Left ventricle myocardium superior (tissue), 1 donor: ENCODE measurements around the gene ZNRF1. TPM values are rescaled to one million over a fixed set of nuclear protein-coding genes. Genes with fewer than 3 reads are reported as not detected.
"Not testable (repeated sequence)": the region's sequence is repeated elsewhere in the genome, so short reads cannot be mapped to it uniquely, and the experiment has no call there.

Experiments
- ATAC-seq: fragments of 200-7000 bp; cut with Tn5 transposase; one replicate; pipeline ENCODE4 v1.9.1; 2020; ENCODE audit warnings: mild to moderate bottlenecking, moderate library complexity
- DNase-seq: peaks from one replicate; pipeline ENCODE4 v3.0.0-alpha.2; 2020
- intact Hi-C: fragments of 100-400 bp; cut with micrococcal nuclease; formaldehyde crosslinking; loops from one replicate; pipeline ENCODE4 v1.11.0; 2022
- total RNA-seq: library from RNA; stranded (reverse); fragmentation: NEBNext Ultra II Directional; extraction: Animal tissue kit (Norgen Biotek cat#: 25700); gene quantifications from one replicate; pipeline ENCODE4 v1.2.1, GENCODE V29; 2021
- donor health status: DM: no; HTN: yes; CAD: no; lungs with severe emphysema.

The ZNRF1 gene
- total RNA-seq, 1 donor from 2014 or later: 24.5 TPM

DNA sequence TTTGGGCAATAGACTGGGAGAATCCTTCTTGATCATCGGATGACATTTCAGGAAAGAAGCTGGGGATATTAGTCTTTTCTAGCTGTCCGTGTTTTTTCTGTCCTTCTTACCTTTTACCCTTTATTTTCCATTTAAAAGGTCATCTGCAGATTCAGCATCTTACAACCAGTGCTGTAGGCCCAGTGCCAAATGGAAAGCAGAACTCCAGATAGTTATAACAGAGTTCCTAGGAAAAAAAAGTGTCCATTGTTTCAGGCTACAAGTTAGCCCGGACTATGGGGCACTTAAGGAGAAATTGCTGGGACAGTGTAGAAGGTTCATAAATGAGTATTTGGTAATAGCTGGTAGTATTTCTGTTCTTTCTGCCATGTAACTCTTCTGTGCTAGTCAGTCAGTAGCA, 89.4 kb downstream of the ZNRF1 start:
- ATAC-seq (no peak), DNase-seq (no peak)
- intact Hi-C loops: no loop called here

DNA sequence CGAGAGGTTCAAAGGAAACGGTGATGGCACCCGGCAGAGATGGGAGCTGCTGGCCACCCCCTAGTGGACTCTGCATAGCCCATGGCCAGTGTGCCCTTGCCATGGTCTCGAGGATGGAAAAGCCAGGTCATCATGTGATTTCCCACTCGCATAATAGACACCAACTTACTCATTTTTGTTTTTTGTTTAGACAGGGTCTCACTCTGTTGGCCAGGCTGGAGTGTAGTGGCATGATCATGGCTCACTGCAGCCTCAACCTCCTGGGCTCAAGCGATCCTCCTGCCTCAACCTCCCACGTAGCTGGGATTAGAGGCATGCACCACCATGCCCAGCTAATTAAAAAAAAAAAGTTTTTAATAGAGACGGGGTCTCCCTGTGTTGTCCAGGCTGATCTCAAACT, 90.1 kb downstream of the ZNRF1 start:
- no peak for DNase-seq
- ATAC-seq: no peak
- intact Hi-C loops: no loop called here

GRCh38 chr16:75089486-75090202, 90.8 kb downstream of the ZNRF1 start:
- intact Hi-C loops: no loop called here
- DNase-seq (no peak), ATAC-seq (no peak)

- DNase-seq, ATAC-seq, intact Hi-C loops: not testable (repeated sequence)
These were observed 92.1 kb downstream of the ZNRF1 start for GRCh38 chr16:75090899-75091298.

GRCh38 chr16:75091619-75092018, 92.8 kb downstream of the ZNRF1 start:
- intact Hi-C loops, ATAC-seq, DNase-seq: not testable (repeated sequence)

DNA sequence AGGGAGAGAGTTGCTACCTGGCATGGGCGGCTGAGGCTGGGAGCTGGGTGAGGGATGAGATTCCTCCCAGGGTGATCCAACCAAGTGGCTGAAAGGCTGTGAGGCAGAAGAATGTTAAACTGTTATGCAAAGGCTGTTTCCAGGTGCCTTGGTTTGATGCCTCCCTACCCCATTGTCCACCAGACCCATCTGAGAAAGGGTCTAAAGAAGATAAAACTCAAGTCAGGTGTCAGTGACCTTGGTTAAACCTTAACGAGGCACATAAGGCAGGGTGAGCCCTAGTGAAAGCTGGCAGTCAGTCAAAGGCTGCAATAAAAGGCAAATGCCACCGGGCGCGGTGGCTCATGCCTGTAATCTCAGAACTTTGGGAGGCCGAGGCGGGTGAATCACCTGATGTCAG, 94.0 kb downstream of the ZNRF1 start:
- peak; percentile 58 for ATAC-seq
- intact Hi-C loops: no loop called here
- no peak for DNase-seq

GRCh38 chr16:75093598-75094540, 95.0 kb downstream of the ZNRF1 start:
- intact Hi-C loops: no loop called here
- ATAC-seq: no peak
- DNase-seq: no peak

- intact Hi-C loops: no loop called here
- DNase-seq (no peak), ATAC-seq (no peak)
These were observed 96.4 kb downstream of the ZNRF1 start for GRCh38 chr16:75095204-75095621.

DNA sequence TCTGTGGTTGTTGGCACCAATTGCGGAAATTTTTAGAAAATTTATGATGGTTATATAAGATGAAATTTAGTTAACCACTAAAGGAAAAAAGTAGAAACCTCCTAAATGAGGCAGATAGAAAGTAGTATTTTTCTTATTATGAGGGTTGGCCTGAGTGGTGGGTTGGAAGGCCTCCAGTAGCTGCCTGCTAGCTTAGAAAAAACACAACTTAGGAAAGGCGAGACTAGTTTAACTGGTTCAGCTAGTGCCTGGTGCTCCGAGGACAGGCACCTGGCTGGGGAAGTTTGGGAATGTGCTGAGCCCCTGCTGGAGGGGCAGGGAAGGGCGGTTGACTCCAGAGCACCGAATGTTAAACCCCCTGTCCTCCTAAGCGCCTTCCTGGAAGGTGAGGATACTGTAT, 97.8 kb downstream of the ZNRF1 start:
- no peak for DNase-seq
- ATAC-seq: no peak
- intact Hi-C loops: no loop called here

GRCh38 chr16:75097191-75097761, 98.5 kb downstream of the ZNRF1 start:
- DNase-seq (no peak), ATAC-seq (no peak)
- intact Hi-C loops: no loop called here

DNA sequence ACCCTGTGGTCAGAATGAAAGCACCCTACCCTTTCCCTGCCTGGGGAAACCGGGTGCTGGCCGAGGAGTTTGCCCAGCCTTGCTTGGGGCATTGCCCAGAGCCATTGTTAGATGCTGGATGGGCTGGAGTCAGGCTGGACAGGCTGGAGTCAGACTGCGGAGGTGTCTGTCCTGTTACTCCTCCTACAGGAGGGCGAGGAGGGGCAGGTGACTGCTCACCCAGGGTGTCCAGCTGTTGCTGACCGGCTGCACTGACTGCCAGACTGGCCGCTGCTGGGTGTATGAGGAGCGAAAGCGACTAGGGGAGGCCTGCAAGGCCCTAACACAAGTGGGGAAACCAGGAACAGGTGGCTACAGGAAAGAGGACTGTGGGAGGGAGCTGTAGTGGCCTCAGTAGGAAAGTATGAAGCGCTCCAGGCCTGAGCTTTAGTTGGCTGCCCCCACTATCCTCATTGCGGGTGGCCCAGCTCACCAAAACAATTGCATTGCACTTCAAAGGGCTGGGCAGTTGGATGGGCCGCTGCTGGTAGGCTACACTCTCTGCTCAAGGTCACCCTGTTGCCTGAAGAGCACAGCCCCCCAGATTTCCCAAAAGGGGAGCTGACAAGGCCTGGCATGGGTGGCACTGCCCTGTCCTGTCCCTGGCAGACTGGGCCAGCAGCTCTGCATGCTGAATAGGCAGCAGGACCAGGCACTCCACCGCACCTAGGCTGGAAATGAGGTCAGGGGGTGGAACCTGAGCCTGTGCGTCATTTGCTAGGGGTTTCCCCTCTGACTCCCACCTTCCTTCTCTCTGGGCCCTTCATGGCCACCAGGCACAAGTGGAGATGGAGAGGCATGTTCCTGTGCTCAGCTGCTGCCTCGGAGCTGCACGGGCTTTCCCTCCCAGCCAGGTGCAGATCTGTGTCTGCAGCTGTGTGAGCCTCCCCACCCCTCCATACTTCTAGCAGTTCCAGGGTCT, 99.4 kb downstream of the ZNRF1 start:
- ATAC-seq (peak; percentile 13), DNase-seq (no peak)
- intact Hi-C loops: no loop called here

GRCh38 chr16:75099075-75099667, 100.3 kb downstream of the ZNRF1 start:
- DNase-seq (no peak), ATAC-seq (peak; percentile 23)

DNA sequence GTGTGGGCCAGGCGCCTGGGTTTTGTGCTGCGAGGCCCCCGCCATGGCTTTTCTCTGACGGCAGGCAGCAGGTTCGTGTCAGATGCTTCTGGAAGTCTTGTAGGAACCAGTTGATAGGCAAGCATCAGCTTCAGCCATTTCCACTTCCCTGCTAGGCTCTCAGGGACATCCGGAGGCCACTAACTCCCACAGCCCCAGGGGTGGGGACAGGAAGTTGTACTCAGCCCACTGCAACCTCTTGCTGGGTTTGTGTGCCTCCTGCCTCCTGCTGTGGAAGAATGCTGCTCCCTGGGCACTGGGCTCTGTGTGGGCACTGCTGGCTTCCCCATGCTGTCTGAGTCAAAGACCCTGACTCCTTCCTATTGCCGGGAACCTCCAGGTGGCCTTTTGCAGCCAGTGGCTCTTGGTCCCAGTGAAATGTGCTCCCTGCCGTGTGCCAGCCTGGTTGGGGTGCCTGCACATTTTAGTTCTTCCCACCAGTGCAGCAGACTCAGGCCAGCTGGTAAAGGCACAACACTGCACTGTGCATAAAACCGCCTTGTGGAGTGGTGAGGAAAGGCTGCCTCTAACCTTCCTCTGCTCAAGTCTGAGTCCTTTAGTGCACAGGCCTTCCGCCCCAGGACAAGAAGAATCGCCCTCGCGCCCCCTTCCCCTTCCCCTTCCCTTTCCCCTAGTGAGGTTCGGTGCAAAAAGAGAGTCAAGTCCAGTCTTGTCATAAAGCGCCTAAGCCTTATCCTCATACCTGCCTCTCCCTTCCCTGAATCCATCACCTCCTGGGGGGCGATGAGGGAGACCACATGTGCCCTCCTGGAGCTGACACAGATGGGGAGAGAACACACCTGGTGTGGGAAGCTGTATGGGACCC, 101.1 kb downstream of the ZNRF1 start:
- ATAC-seq: peak; percentile 75
- peak; percentile 53 for DNase-seq
- intact Hi-C loops: no loop called here

More at GRCh38 chr16:75099075-75099667, 100.3 kb downstream of the ZNRF1 start:
- intact Hi-C loops: no loop called here

GRCh38 chr16:75100603-75100990, 101.8 kb downstream of the ZNRF1 start:
- intact Hi-C loops: no loop called here
- DNase-seq: no peak
- ATAC-seq: no peak

- ATAC-seq: no peak
- no peak for DNase-seq
- intact Hi-C loops: no loop called here
These were observed 102.8 kb downstream of the ZNRF1 start for GRCh38 chr16:75101635-75102034.

DNA sequence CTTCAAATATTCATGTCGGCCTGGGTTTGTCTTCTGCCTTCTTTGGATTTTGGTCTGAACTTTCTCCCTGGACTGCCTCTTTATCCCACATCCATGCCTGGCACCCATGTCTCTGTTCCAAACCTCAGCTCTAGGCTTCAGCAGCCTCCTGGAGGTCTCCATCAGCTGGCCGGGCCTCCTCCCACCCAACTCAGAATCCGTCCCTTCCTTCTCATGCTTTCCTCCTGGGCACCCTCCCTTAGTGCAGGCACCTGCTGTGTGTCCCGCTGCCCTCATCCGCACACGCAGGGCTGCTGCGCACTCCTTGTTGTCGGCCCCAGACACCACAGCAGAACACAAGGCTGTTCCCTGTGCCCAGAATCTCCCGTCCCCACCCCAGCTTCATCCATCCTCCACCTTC, 103.8 kb downstream of the ZNRF1 start:
- DNase-seq (no peak), ATAC-seq (no peak)
- intact Hi-C loops: no loop called here

DNA sequence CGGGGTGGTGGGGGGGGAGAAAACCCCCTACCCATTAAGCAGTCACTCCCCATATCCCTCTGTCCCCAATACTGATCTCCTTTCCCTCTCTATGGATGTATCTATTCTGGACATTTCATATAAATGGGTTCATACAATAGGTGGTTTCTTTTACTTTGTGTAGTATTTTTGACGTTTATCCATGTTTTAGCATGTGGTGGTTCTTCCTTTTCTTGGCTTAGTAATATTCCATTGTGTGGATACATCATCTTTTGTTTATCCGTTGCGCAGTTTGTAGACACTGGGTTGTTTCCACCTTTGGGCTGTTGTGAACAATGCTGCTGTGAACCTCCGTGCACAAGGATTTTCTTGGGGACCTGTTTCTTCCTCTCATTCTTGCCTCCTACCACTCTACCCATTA, 105.2 kb downstream of the ZNRF1 start:
- no peak for DNase-seq
- no peak for ATAC-seq
- intact Hi-C loops: no loop called here

GRCh38 chr16:75104836-75105235, 106.0 kb downstream of the ZNRF1 start:
- no peak for DNase-seq
- no peak for ATAC-seq
- intact Hi-C loops: loop anchor here (5.0 kb wide), 1 partner anchor 103 kb away; no protein-coding TSS in a partner anchor
